ENCODE data around the gene CORO1C.
"Not testable (repeated sequence)": the region's sequence is repeated elsewhere in the genome, so short reads cannot be mapped to it uniquely, and the experiment has no call there.

The CORO1C gene

DNA sequence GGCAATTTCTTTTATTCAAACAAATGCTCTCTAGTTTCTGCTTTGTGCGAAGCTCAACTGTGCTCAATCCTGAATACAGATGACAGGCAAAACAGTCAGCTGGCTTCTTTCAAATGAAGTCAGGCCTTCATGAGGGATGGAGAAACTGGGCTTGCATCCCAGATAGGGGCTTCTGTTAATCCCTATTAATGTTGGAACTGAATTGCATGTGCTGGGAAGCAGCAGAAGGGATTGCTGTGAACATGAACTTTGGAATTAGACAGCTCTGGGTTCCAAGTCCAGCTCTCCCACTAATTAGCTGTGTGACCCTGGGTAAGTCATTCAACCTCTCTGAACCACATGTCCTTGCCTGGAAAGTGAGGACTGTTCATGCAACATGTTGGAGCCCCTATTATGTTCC is 21.1 kb upstream of the CORO1C start:
- DNase-seq, result no peak

DNA sequence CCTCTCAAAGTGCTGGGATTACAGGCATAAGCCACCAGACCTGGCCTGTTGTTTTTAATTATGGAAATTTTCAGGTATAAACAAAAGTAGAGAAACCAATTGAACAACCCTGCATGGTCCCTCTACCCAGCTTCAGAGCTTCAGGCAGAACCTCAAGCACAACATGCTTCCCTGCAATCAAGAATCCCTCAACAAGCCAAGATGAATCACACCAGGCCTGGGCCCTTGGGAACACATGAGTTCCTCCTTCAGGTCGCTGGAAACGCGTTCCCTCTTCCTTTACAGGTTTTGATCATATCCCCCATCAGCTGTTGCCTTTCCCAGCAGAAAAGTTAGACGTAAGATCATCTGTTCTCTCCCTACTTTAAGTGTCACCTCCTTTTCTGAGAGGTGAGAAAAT is 20.5 kb upstream of the CORO1C start:
- no peak for DNase-seq

DNA sequence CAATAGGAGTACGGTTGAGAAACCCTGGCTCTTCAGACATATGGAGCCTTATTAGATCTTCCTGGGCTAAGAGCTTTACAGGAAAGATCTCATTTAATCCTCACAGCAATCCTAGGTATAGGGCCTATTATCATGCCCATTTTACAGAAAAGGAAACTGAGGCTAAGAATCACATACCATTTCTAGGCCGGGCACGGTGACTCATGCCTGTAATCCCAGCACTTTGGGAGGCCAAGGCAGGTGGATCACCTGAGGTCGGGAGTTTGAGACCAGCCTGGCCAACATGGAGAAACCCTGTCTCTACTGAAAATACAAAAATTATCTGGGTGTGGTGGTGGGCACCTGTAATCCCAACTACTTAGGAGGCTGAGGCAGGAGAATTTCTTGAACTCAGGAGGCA is 19.7 kb upstream of the CORO1C start:
- DNase-seq, result not testable (repeated sequence)

DNA sequence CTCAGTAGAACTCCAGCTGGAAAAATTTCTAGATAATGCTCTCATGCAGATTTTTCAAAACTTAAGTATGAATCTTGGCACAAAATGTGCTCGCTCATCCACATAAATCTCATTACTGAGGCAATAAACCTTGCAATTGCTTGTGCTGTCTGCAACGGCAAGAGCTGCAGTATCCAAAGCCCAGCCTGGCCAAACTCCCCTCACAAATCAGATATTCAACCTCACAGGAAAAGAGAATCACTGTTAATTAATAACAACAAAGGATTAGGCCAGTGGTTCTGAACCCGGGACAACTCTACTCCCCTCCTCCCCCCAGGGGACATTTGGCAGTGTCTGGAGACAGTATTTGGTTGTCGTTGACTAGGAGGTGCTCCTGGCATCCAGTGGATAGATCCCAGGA is 19.2 kb upstream of the CORO1C start:
- DNase-seq, result no peak

DNA sequence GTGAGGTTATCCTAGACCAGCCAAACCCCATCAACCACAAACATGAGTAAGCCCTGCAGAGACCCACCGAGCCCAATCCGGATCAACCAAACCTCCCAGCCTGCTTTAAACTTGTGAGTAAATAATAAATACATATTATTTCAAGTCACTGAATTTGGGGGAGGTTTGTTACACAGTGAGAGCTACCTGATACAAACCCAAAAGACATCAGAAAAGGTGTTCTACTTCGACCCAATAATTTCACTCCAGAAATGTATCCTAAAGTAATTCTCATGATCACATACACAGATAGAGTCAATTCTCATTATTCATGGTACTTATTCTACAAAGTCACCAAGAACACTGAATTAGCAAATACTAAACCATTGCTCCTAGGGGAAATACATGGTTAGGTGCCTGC is 16.2 kb upstream of the CORO1C start:
- DNase-seq, result no peak

DNA sequence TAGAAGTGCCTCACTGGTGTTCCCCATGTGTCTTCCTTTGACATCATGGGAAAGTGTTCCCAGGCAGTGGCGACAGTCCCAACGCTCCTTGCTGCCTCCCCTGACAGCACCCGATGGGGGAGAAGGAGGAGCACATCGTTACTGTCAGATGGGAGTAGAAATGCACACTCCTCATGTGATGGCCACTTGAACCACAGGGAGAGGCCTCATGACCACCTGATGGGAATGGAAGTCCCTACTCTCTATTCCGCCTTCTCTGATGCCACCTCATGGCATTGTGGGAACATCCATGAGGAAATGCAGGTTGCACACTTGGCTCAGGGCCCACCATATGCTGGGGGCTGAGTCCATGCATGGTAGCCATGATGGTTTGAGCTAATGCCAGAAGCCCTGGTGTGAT is 14.3 kb upstream of the CORO1C start:
- DNase-seq, result no peak

DNA sequence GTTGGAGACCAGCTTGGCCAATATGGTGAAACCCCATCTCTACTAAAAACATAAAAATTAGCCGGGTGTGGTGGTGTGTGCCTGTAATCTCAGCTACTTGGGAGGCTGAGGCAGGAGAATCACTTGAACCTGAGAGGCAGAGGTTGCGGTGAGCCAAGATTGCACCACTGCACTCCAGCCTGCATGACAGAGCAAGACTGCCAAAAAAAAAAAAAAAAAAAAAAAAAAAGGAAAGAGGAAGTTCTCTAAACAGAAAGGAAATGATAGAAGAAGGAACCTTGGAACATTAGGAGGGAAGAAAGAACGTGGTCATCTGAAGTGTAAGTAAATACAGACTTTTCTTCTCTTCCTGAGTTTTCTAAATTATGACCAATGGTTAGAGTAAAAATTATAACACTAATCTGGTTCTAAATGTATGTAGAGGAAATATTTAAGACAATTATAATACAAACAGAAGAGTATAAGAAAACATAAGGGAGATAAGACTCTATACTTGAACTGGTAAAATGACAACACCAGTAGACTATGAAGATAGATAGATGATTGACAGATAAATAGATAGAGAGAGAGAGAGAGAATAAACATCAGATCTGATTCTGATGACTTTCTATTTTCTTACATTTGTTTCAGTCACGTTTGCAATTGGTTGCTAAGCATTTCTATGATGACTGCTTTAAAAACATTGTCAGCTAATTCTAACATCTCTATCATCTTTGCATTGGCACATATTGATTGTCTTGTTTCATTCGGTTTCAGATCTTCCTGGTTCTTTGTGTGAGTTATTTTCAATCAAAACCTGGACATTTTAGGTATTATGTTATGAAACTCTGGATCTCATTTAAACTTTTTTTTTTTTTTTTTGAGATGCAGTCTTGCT is 12.9 kb upstream of the CORO1C start:
- no peak for DNase-seq

DNA sequence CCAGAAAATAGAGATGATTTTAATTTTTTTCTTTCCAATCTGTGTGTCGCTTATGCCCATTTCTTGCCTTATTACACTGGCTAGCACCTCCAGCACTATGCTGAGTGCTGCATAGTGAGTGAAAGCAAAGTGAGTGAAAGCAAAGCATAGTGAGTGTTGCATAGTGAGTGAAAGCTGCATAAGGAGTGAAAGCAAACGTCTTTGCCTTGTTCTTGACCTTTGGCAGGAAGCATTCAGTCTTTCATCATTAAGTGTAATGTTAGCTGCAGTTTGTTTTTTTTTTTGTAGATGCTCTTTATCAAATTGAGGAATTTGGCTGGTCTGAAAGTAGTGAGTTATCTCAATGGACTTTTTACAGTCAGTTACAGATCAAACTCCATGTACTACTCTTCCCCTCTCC is 6.9 kb upstream of the CORO1C start:
- DNase-seq, result no peak

DNA sequence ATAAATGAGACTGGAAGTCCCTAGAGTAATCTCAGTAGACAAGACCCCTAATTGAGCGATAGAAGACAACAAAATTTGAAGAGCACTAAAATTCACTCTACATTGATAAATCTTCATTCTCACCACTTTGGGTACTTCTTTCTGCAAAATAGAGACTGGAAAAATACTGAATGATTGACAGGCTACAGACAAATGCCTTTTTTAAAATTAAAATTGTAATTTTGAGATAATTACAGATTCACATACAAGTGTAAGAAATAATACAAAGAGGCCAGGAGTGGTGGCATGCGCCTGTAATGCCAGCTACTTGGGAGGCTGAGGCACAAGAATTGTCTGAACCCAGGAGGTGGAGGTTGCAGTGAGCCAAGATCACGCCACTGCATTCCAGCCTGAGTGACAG is 4.5 kb upstream of the CORO1C start:
- DNase-seq, result no peak

DNA sequence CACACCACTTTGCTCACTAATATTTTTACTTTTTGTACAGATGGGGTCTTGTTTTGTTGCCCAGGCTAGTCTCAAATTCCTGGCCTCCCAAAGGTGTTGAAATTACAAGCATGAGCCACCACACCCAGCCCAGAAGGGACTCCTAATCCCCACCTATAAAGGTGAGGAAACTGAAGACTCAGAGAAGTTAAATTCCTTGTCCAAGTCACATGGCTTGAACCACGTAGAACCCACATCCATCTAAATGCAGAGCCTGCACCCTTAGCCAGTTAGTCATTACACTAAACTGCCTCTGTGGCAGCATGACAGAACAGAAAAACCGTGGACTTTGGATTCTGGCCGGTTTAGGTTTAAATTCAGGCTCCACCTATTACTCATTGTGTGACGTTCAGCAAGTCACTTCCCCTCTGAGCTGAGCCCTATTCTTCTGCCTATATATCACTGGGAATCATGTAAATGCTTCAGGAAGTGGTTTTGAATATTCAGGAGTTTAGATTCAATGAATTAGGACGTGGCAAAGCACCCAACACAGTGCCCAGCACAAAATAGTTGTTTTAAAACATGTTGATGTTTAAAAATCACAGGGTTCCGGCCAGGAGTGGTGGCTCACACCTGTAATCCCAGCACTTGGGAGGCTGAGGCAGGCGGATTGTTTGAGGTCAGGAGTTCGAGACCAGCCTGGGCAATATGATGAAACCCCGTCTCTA is 3.0 kb upstream of the CORO1C start:
- no peak for DNase-seq

DNA sequence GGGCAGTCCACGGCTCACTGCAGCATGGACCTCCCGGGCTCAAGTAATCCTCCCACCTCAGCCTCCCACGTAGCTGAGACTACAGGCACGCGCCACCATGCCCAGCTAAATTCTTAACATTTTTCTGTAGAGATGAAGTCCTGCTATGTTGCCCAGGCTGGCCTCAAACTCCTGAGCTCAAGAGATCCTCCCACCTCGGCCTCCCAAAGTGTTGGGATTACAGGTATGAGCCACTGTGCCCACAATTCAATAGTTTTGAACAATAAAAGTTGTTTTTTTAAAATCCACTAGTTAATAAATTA is 1.9 kb upstream of the CORO1C start:
- not testable (repeated sequence) for DNase-seq

DNA sequence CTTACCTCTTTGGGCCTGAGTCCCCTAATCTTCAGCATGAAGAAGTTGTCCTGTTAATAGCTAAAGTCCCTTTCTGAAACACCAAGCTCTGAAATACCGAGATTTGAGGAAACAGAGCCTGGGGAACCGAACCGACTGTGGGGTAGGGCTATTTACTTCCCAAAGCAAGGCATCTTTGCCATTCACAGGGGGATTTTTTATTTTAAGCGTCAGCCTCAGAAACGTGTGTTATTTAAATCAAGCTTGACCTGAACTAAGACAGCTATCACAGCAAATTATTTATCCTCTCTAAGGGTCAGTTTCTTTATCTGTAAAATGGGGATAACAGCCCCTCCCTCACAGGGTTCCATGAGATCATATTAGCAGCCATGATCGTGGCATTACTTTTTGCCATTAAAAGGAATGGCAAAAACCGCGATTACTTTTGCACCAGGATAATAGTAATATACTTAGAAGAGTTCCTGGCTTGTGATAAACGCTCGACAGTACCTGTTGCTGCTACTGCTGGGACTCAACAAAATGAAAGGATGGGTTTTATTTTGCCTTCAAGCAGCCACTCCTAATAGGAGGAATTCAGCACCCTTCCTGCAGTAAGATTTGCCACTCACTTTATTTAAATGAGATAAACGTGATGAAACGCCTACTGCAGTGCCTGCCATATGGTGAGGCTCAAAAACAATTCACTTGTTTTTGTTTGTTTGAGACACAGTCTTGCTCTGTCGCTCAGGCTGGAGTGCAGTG is 1.3 kb upstream of the CORO1C start:
- DNase-seq, result no peak

DNA sequence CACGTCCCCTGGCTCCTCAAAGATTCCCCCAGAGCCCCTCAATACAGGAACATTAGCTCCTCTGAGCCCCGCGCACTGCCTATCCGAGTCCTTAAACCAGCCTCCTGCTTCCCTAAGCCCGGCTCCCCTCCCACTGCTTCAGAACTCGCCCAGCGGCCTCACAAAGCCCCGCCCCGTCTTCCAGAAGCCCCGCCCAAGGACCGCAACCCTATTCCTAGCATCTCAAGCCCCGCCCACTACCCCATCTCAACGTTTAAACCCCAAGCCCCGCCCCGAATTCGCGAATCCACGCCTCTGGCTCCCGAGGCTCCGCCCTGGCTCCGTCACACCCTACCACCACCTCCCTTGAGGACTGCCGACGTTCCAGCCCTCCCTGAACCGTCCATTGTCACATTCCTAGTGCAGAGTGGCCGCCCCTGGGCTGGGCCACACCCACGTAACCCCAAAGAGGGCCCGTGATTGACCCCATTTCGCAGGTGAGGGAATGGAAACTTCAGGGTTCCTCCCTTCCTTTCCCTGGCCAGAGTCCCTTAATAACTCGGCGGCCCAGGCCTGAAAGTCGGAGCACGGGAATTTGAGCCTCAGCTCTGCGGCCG is 646 bp upstream of the CORO1C start:
- peak; percentile 91 for DNase-seq

DNA sequence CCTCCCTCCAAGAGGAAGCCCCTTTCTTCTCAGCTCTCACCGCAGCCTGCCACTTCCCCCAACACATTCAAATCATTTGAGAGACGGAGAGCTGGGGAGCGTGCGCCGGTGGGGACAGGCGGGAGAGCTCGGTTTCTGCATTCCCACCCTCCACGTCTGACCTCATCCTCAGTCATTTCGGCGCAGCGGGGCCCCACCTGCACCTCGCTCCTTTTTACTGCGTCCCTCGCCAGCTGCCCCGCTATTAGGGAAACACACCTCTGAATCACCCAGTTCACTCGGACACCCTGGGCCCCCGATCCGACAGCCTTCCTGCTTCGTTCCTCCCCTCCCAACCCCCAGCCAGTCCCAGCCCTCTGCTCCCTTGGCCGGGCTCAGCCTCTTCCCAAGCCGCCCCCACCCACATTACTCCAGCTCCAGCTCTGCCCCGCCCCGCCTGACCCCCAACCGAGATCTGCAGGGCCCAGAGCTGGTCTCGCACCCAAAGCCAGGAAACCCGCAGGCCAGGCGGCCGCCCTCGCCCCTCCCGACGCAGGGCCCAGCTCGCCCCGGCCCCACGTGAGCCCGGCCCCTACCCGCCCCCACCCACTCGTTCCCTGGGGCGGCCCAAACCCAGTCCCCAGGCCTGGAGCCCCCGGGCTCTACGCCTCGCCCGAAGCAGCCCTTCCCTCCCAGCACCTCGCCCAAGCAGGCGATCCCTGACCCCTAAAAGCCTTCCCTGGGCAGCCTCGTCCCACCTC is 783 bp downstream of the CORO1C start:
- DNase-seq, result peak; percentile 49

DNA sequence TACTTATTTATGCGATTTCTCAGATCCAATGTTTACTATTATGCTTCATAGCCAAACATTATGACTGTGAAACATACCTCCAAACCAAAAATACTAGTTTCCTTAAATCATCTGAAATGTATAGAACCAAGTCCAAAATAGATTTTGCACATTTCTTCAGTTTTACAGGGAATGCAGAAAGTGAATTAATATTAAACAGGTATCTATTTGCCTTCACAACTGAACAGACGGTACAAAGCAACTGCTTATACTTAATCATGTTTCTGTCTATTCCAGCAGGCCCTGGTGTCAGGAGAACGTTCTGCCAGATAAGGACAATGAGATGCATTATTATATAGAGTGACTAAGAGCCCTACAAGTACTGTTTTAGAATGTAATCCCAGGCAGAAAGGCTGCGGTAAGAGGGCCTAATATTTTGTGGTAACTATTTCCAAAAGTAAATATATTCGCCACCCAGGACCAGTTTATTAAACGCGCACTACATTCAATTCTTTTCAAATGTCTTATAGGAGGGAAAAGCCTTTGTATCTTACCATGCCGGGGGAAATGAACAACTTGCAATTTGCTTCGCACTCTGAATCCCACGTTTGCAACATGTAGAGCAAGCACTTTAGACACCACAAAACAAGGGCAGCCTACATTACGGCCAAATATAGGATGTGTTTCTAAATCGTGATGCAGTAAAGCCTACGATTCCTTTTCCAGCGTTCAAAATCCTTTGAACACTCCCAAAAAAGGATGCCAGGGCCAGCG is 1.5 kb downstream of the CORO1C start:
- no peak for DNase-seq

DNA sequence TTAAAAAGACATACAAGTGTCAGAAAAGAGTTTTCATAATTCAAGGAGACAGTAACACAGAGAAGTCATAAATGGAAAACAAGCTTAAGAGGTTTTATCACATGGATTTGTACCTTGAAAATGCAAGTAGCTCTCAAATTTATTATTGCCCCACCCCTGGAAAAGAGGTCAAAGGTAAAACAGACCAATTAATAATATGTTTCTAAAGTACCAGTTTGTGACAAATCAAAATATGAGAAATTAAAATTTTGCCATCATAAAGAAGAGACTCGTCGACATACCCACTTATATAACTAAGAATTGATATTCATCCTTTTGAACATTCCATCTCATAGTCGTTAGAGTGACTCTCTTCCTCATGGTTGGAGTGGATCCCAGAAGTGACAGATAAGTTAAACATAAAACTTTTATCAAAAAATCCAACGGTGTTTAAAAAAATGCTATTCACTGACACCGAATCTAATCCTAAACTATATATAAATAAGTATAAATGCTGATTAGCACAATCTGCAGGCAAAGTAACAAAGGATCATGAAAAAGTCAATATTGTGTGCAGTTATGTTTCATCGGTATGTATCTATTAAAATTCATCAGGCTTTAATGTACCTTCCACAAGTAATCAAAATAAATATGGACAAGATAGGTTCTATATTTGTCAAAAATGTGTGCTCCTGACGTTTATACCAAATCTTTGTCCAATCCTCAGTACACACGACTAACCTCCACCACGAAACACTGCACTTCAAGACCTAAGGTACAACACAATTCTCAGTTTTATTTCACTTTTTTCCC is 2.3 kb downstream of the CORO1C start:
- DNase-seq, result no peak

DNA sequence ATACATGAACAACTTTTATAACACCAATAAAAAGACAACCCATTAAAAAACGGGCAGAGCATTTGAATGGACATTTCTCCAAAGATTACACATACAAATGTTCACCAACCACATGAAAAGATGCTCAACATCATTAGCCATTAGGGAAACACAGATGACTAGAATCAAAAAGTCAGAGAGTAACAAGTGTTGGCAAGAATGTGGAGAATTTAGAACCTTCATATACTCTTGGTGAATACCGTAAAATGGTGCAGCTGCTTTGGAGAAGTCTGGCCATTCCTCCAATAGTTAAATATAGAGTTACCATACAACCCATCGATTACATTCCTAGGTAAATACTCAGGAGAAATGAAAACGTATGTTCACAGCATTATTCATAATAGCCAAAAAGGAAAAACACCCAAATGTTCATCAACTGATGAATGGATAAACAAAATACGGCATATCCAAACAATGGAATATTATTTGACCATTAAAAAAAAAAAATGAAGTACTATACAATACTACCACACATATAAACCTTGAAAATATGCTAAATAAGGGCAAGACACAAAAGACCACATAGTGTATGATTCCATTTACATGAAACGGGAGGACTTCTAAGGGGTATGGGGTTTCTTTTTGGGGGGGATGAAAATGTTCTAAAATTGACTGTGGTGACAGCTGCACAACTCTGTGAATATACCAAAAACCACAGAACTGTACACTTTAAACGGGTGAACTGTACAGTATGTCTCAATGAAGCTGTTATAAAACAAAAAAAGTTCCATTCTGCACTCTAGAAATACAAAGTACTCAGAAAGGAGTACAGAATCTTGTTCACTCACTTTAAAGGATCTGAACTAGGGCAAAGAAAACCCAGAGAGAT is 3.2 kb downstream of the CORO1C start:
- no peak for DNase-seq

DNA sequence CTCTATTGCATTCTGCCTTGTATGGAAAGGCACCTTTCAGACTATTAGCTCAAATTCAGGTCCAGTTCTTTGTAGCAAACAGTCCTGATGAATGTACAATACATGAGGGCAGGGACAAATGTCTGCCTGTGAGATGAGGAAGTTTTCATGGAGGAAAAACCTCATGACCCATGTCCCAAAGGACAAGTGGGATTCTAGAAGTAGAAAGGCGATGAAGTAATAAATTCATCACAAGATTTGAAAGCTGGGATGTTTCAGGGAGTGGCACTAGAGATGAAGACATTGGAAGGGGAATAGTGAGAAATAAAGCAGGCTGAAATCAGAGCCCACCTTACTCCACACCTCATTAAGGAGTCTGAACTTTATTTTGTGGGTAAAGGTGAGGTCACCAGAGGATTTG is 4.2 kb downstream of the CORO1C start:
- DNase-seq, result no peak

DNA sequence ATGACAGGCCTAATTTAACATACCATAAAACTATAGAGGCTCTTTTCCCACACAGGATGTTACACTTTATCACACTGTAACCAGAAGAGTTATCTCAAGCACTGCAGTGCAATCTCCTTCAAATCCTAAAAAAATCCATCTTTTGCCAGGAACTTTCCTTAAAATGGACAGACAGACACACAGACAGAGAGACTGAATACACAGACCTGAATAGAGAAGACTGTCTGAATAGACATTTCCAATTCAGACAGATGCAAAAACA is 6.5 kb downstream of the CORO1C start:
- no peak for DNase-seq

DNA sequence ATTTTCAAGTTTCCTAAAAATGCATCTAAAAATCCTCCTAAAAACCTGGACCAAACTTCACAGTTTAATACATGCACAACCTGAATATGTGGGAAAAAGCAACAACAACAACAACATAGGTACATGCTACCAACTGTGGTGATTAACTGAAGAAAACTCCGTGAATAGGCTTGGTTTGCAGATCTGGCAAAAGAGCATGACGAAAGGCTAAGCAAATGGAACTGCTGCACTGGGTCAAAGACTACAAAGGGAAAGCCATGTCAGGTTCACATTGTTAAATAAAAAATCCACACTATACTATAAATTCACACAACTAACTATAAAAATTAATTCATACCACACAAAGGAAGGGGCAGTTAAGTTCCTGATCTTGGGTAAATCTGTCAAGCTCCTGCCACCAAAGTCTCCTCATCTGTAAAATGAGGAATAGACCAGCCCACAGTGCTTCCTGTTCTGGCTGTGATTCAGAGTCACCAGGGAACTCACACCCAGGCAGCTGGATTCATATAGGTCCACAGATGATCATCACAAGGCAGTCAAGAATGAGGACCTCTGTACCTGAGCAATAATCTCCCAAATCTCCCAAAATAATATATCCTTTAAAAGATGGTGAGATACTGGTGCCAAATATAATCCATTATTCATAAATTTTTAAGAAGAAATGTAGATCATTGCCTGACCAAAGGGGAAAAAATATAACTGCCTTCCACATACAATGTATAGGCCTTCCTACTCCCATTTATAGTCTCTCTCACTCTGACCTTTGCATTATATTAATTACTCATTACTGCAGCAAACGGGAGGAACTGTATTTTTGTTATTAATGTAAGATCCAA is 7.0 kb downstream of the CORO1C start:
- DNase-seq, result no peak
